Uterus (tissue), 2 donors: Measurements from ENCODE around the gene SLC25A44.
"Not testable (repeated sequence)": the region's sequence is repeated elsewhere in the genome, so short reads cannot be mapped to it uniquely, and the experiment has no call there.

Source experiments
- CTCF ChIP-seq, 4 experiments: fragments of 200-600 bp in 2 of 4; fragments of 450-650 bp in 2 of 4; sonication (generic) in 2 of 4; IDR thresholded peaks; one replicate each; pipeline ENCODE4 v1.5.1; 2016 to 2019; ENCODE audit warnings: antibody characterized with exemption in 4 of 4, mild to moderate bottlenecking in 2 of 4, moderate library complexity in 1 of 4
- POLR2A ChIP-seq, 2 donors: fragments of 450-650 bp; IDR thresholded peaks; one replicate each; pipeline ENCODE4 v1.6.1; 2016; ENCODE audit warnings: antibody characterized with exemption in 2 of 2, mild to moderate bottlenecking in 1 of 2, moderate library complexity in 1 of 2

GRCh38 chr1:156216361-156217086 is 22.6 kb downstream of the SLC25A44 start:
- TF ChIP-seq CTCF, POLR2A (IDR thresholded peaks at IDR 0.05): not testable (repeated sequence)
